ENCODE results near the gene PRCD. TPM values are rescaled to one million over a fixed set of nuclear protein-coding genes. Genes with fewer than 3 reads are reported as not detected.

PRCD gene, protein sequence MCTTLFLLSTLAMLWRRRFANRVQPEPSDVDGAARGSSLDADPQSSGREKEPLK
- polyA plus RNA-seq (ENCODE audit: insufficient read depth in 1 of 5, insufficient read length in 5 of 5, low replicate concordance in 1 of 5), result 10 to 100 TPM in 2 of 5 donors, 1 to 10 TPM in 3; 6.2 to 10.6 (median 9.2) TPM
- long read RNA-seq, donor 1, partial matches to known transcripts, result 7 of 14 reads
- long read RNA-seq, donor 1, other reads (novel, unspliced or antisense), result 7 of 14 reads
- long read RNA-seq, donor 2, result 0 reads
- long read RNA-seq, donor 3, partial matches to known transcripts, result 0 of 1 reads
- long read RNA-seq, donor 3, other reads (novel, unspliced or antisense), result 0 of 1 reads
- long read RNA-seq, donor 4, result 0 reads
- long read RNA-seq, donor 5, partial matches to known transcripts, result 0 of 31 reads
- long read RNA-seq, donor 5, other reads (novel, unspliced or antisense), result 30 of 31 reads
- long read RNA-seq, donor 6, result 0 reads
- long read RNA-seq, donor 7, result 0 reads
- long read RNA-seq, donor 8, result 0 reads

GRCh38 chr17:76539631-76540271 lies at the start of gene PRCD:
Gene PRCD, plus strand, starts transcription at chr17:76540044. Its CDS starts 98 bp downstream, at chr17:76540142.
- DNase-seq, result no peak

DNA sequence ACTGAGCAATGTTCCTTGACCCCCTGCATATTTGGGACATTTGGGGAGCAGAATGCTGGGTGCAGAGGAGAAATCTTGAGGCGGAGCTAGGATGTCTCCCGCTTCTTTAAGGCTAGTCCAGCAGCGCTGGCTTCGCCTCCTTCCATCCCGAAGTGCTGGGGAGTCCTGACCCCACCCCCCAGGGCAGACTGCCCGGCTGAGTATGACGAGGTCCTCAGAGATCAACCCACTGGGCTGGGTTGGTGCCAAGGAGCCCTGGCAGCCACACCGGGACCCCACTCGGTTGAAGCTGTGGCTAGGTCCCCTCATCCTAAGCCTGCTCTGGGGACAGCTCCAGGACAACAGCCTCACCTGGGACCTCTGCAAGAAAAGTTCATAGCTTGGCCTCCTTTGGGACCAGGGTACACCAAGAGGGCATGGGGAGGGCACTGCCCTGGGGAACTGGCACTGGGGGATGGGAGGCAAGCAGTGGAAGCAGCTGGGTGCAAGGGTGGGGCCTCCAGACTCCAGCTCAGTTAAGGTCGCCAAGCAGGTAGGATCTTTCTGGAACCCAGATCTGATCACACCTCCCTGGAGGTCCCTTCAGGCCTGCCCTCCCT lies 49.6 kb upstream of the PRCD start:
- DNase-seq, result no peak

DNA sequence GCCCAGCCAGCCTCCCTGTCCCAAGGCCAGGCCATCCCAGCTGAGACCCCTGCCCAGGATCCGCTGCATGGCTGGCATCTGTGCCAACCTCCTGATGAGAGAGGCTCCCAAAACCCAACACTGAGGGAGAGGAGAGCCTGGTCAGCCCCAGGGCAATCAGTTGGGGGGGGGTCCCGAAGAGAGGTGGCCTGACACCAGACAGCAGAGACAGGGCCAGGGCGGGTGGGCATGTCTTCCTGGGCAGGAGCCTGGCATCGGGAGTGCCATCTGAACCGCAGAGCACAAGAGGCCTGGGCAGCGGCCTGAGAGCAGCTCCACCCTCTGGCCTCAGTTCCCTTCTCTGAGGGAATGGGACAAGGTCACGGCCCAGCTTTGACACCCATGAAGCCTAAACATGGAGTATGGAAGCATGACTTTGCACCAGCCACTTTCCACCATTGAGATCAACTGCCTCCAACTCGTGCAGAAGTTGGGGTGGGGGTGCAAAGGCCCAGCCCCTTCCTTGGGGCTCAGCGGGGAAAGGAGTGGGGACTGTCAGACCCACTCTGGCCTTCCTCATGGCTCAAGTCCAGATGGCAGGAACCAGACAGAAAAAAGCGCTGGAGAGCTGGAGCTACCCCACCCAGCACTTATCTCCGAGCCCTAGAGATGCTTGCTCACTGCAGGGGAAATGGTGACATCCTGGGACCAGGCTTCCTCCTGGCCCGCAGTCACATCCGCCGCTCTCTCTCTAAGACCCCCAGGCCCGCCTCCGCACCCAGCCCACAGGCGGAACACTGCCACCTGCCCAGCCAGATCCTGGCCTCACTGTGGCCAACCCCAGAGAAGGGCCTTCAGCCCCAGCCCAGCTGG lies 48.3 kb upstream of the PRCD start:
- DNase-seq, result no peak

DNA sequence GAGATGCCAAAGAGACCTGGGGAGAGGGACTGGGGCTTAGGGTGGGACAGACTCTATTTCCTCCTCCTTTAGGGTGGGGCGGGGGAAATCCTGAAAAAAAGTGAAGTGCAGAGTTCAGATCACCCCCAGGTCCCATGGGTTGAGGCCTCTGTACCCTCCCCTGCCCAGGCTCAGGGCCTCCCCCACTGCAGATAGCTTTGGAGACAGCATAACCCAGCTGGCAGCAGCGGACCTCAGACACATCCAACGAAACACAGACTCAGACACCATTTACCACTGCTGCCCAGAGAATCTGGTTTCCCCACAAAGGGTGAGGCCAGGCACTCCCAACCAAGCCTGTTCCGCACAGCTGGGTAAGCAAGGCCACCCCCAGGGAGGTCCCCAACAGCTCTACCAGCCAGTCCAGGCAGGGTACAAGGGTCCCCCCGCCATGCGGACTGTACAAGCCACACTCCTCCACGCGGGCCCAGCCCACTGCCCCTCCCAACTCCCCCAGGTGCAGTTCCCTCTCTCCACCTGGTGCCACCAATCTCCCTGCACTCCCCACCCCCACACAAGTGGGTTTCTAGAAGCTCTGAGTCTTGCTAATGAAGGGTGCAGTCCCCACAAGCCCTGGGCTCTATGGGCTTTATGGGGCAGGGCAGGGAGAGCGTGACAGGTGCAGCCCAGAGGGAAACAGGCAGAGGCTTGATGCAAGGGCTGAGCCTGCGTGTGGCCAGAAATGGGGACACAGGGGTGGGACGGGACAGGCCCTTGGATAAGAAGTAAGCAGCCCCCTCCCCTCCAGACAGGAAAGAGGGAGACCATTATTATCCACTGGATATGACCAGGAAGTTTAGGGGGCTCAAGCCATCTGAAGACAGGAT lies 47.5 kb upstream of the PRCD start:
- DNase-seq, result no peak

- DNase-seq, result no peak
Measured at GRCh38 chr17:76492989-76493501, 46.8 kb upstream of the PRCD start.

DNA sequence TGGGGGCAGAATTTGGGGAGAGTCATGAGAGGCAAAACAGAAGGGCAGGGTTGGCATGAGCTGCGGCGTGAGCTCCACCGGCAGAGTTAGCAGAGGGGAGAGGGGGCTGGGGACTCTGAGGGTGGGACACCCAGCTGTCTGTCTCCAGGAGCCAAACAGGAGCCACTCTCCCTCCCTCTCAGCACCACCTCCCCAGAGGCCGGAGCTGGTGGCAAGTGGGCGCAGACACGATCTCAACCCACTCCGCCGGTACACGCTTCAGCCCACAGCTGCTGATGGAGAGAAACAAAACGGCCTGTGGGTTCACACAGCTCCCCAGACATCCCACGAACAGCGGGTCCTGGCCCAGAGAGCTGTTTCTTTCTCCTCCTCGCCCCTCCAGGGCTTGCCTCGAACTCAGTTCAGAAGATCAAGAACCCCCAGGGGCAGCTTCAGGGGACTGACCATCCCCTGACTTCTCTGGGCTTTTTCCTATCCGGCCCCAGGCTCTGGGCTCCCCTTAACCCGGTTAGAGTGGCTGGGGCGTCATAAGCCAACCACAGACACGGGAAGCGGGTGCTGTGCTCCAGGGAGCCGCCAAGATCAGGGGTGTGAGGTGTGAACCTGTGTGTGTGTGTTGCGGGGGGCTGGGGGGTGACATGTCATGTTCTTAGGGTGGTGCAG lies 46.2 kb upstream of the PRCD start:
- DNase-seq, result no peak

DNA sequence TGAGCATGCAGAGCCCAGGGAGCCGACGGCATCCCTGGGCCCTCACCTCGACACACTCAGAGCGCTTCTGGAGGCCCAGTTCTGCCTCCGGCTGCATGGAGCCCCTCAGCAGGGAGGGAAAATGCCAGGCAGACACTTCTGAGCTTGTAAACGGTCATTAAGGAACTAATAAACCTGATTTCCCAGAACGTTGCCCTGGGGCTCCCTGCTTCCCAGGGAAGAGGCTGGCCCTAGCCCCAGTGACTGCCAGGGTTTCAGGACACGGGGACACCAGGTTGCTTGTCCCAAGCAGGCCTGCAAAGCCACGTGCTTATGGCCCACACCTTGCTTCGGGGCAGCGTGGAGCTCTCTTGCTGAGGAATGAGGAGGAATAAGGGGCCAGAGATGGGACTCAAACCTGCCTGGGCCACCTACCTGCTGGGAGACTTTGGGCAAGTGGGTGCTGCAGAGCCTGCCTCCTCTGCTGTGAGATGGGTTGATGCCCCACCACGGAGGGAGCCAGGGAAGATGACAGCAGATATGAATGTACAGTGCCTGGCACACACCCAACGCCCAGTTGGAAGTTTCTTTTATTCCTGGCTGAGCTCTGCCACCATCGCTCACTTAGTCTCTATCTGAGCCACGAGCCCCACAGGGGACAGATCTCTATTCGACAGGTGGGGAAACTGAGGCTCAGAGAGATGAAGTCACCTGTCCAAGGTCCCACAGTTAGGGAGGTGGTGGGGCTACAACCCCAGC lies 44.0 kb upstream of the PRCD start:
- DNase-seq, result no peak

DNA sequence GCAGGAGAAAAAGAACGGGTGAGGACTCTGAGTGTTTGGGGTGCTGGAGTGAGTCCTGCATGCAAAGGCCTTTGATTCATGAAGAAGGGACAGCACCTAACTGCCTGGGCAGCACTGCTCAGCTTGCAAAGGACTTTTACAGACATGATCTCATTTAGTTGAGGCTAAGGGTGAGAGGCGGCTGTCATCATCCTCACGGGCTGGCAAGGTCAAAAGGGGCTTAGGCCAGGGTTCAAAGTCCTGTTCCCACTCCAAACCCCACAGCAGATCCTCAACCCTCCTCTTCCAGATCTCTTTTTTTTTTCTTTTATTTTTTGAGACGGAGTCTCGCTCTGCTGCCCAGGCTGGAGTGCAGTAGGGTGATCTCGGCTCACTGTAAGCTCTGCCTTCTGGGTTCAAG lies 43.4 kb upstream of the PRCD start:
- DNase-seq, result no peak

GRCh38 chr17:76497699-76497978 lies 42.2 kb upstream of the PRCD start:
- no peak for DNase-seq

GRCh38 chr17:76497979-76498875 lies 41.6 kb upstream of the PRCD start:
- no peak for DNase-seq

DNA sequence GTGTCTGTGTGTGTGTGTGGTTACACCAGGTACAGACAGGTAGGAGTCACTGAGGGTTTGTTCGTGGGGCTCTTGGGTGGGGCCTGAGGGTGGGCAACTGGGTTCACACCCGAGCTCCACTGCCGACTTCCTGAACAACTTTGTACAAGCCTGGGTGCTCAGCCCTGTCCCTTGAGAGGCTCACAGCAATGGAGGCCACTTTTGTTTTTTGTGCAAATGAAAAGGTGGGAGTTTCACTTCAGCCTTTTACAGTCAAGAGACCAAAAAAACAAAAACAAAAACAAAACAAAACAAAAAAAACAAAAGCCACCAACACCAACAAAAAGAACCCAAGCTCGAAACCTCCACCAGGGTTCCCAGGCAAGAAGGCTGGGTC lies 41.0 kb upstream of the PRCD start:
- DNase-seq, result no peak

DNA sequence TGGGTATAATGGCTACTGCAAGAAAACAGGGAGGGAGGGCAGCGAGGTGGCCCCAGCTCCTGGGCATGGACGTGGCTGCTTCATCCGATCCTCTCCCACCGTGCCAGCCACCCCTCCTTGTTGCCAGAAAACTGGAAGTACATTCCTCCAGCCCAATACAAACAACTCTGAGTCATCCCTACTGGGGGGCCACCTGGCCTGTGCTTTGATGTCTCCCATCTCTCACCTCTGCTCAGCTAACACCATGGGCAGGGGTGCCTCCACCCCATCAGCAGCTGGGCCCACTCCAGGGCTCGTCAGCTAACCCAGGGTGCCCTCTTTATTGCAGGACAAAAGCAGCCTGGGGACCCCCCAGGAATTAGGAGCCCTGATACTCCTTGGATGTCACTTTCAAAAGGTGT lies 40.6 kb upstream of the PRCD start:
- no peak for DNase-seq

GRCh38 chr17:76500074-76500746 lies 39.6 kb upstream of the PRCD start:
- DNase-seq, result no peak

- no peak for DNase-seq
Measured at GRCh38 chr17:76500747-76501017, 39.2 kb upstream of the PRCD start.

DNA sequence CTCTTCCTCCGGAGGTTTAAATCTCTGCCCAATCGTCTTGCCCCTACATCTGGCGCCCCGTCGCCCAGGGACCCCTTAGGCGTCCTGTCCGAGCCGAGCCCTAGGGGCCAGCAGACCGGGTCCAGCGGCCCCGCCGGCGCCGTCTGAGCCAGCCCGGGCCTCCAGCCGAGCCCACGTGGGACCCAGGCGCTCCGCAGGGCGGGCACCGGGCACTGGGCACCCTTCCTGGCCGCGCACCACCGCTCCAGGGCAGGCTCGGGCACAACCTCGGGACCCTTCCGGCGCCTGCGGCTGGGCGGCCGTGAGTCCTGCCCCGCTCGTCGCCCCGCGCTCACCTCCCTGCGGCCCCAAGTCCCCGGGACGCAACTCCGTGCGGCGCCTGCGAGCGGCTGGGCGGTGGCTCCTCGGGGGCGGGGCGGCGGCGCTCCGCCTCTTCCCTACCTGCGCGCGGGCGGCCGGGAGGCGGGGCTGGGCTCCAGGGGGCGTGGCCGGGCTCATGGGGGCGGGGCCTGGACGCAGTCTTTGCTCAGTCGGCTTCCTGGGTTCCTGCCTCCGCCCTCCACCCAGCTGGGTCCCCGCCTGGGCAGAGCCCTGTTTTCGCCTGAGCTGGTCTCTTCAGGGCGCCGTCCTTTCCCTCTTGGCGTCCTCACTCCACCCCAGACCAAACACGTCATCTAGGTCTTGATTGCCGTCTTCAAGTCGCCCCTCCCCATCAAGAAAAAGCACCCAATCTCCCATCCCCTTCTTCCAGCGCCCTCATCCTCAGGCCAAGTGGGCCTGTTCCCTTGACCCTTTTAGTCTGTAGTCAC lies 38.6 kb upstream of the PRCD start, which contains the start of gene RHBDF2:
TSS of gene RHBDF2 (minus strand) at position 406 of the 809 bp plus-strand sequence. CDS start 19,899 bp downstream, outside the sequence.
- DNase-seq, result peak; percentile 70 to 75

DNA sequence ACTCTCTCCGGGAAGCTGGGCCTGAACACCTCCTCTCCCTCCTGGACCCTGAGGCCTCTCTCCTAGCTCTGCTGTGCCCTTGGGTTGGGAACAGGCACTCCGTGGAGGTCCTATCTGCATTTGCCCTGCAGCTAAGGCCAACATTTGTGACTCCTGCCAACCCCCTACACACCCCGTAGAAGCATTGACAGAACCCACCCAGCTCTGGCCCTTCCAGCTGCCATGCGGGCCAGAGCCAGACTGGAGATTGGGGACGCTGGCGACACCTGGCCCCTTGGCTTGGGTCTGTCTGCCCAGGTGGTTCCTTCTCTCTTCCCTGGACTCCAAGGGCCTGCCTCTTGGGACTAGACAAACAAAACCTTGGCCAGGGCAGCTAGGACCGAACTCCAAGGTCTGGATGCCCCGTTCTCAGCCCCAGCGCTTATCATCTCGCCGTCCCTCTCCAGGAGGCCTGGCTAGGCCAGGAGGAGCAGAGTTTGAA lies 38.0 kb upstream of the PRCD start:
- no peak for DNase-seq

All from right lung (tissue), 10 donors.